Hypothalamus (tissue), 51 donors: ENCODE results near the gene EBP.
A peak's percentile ranks its signal among the peaks of the same experiment; 100 is the strongest.
"Not testable (repeated sequence)": the region's sequence is repeated elsewhere in the genome, so short reads cannot be mapped to it uniquely, and the experiment has no call there.

Experiments
- DNase-seq, 51 donors: peaks; one replicate each; lab custom pipeline; 2025; lab: John Stamatoyannopoulos, UW

Gene EBP

GRCh38 chrX:48492293-48492910 is 29.2 kb upstream of the EBP start:
- no peak for DNase-seq

- DNase-seq, result peak in 32 of 51 donors; percentile 0 to 65 (median 16)
Measured at GRCh38 chrX:48493890-48494364, 27.7 kb upstream of the EBP start.

DNA sequence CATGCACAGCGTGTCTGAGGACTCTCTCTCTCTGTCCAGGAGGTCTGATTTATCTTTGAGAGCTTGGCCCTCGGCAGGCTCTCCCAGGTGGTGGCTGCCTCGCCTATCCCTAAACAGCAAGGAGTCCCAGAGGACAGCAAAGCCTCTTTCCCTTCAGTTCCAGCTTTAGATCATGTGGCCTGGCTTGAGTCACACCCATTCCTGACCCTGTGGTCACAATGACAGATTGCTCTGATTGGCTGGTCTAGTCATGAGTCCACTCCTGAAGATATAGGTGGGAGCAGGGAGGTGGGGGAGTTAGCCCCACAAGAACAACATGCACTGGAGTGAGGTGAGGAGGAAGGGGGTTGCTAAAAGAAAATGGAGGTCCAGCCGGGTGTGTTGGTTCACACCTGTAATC is 24.9 kb upstream of the EBP start:
- no peak for DNase-seq

DNA sequence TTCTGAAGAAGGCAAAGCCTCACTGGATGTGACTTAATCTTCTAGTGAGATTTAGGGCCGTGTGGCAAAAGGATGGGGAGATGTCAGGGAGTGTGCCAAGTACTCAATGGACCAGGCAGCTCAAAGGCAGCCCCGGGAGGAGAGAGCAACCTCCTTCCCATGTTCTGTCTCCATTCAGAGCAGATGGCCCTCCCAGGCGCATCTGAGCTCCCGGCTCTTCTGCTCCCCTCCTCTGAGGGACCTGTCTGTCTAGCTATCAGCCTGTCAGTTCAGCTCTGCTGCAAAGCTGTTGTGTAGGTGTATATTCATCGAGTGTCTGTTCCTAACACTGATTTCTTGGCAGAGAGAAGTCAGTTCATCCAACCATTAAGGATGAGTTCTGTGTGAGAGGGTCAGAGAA is 23.7 kb upstream of the EBP start:
- DNase-seq, result no peak

GRCh38 chrX:48498374-48498809 is 23.2 kb upstream of the EBP start:
- no peak for DNase-seq

DNA sequence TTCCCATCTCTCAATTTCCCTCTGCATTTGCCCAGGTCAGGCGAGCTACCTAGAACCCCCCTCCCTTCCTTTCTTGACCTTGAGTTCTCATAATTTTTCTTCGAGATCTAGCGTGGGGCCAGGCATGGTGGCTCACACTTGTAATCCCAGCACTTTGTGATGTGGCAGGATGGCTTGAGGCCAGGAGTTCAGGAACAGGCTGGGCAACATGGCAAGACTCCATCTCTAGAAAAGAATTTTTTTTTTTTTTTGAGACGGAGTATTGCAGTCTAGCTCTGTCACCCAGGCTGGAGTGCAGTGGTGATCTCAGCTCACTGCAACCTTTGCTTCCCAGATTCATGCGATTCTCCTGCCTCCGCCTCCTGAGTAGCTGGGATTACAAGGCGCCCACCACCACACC is 17.3 kb upstream of the EBP start:
- DNase-seq, result no peak

GRCh38 chrX:48505481-48505880 is 16.1 kb upstream of the EBP start:
- no peak for DNase-seq

DNA sequence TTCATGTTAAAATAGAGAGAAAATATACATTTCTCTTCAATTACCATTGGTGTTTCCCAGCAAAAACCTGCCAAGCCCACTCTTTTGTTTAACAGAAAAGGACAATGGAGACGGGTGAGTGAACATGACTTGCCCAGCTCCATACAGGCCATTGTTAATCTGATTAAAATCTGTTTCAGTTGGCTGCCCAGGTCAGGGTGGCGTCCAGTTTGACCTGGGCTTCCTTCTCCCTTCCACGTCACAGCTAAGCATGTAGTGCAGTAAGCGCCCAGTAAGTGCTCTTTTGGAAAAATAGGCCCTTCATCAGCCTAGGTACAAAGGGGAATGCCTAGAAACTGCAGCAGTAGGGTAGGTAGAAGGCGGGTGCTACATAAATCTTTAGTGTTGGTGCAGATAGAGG is 14.4 kb upstream of the EBP start:
- no peak for DNase-seq

DNA sequence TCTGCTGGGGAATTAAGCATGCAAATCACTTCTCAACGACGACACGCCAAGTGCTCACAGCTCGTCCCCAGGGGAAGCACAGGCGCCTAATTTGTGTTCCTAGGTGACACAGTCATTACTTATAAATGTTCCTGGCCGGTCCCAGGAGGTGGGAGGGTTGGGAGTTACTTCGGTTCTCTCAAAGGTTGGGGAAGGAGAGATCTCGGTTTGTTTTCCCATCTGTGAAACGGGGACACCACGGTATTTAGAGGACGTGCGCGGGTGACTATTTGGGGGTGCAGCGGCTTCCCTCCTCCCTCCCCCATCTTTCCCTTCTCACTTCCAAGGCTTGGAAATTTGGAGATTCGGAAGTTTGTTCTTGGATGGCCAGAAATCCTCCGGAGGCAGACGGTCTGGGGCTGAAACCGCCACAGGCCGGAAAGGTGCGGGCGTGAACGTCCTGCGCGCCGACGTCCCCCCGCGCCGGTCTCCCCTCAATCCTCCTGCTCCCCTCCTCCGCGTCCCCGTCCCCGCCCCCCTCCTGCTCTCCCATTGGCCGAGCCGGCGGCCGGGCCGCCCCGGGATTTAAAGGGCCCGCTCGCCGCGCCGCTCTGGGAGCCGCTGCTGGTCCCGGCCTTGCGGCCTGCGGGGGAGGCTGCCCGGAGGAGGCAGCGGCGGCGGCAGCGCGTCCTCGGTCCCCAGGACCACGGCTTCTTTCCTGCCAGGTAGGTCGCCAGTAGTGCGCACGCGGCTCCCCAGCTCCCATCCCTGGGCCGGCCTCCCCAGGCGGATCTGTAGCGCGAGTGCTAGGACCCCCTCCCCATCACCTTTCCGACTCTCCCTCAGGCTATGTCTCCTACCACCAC is 13.0 kb upstream of the EBP start, which contains the start of gene PORCN:
Gene PORCN (plus strand): TSS at position 593 of the 845 bp plus-strand sequence. CDS start 829 bp downstream, outside the sequence.
- peak; percentile 2 to 82 (median 58) for DNase-seq

DNA sequence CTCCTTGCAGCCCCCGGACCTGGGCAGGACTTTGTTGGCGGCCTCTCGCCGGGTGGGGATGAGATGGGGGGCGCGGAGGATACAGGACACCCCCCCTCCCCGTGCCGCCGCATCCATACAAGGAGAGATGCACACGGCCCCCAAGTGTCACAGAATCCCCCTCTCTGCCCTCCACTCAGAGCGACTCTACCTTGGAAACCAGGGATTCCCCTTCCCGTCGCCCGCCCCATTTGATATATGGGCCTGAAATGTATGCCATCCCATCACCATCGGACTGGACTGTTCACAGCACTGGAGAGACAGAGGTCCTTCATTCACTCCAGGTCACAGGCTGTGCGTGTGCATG is 12.4 kb upstream of the EBP start:
- DNase-seq, result peak in 3 of 51 donors; percentile 1 to 7 (median 2)

DNA sequence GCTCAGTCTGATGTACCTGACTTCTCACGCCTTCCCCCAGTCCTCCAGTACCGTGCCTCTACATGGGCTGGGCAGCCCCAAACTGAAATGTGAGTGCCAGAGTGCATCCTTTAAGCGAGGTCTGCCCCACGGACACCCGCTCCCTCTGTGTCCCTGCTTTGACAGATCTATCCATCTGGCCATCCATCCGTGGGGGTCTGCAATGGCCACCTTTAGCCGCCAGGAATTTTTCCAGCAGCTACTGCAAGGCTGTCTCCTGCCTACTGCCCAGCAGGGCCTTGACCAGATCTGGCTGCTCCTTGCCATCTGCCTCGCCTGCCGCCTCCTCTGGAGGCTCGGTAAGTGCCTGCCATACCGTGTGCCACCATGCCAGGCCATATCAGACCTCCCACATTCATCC is 12.0 kb upstream of the EBP start:
- DNase-seq, result peak in 2 of 51 donors; percentile 2

DNA sequence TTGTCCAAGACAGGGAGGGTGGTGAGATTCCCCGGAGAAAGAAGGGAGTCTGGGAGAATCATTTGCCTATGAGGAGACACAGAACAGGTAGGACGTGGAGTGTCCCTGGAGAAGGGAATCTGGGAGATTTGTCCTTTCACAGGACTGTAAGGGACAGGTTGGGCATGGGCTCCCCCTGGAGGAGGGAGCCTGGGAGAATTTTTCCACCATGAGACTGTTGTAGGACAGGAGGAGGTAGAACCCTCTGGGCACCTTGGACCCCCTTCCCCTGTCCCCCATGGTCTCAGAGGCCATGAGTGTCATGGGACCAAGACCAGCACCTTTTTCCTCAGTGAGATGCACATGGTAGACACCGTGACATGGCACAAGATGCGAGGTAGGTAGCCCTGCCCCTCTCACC is 10.0 kb upstream of the EBP start:
- DNase-seq, result no peak

DNA sequence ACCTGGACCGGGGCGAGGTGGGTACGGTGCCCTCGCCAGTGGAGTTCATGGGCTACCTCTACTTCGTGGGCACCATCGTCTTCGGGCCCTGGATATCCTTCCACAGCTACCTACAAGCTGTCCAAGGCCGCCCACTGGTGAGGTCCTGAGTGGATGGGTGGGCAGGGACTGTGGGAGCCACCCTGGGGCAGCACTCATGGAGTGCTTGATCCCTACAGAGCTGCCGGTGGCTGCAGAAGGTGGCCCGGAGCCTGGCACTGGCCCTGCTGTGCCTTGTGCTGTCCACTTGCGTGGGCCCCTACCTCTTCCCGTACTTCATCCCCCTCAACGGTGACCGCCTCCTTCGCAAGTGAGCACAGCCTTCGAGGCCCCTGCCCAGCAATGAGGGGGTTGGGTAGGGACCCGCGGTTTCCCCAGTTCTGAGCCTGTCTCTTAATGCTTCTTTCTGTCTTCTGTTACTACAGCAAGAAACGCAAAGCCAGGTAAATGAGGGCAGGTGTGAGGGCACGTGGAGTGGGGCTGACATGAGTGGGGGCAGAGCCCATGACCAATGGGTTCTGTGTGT is 9.2 kb upstream of the EBP start:
- DNase-seq, result no peak

- DNase-seq, result no peak
Measured at GRCh38 chrX:48513670-48514069, 7.9 kb upstream of the EBP start.

DNA sequence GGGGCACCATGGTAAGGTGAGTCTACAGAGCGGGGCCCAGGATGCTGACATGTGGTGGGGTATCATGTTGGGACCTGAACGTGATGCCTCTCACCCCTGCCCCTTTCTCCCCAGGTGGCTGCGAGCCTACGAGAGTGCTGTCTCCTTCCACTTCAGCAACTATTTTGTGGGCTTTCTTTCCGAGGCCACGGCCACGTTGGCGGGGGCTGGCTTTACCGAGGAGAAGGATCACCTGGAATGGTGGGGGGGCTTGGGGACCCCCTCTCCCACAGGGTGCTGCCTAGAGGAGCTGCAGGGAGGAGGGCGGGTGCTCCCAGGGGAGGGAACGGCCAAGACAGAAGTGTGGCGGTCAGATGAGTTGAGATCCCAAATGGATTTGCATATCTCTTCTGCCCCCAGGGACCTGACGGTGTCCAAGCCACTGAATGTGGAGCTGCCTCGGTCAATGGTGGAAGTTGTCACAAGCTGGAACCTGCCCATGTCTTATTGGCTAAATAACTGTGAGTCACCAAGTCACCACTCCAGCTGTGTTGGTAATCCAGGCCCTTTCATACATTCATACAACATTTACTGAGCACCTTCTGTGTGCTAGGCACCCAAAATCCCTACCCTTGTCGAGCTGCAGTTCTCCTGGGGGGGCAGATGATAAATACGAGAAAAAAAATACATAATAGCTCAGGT is 7.3 kb upstream of the EBP start:
- DNase-seq, result no peak

GRCh38 chrX:48514868-48515460 is 6.6 kb upstream of the EBP start:
- DNase-seq, result no peak

DNA sequence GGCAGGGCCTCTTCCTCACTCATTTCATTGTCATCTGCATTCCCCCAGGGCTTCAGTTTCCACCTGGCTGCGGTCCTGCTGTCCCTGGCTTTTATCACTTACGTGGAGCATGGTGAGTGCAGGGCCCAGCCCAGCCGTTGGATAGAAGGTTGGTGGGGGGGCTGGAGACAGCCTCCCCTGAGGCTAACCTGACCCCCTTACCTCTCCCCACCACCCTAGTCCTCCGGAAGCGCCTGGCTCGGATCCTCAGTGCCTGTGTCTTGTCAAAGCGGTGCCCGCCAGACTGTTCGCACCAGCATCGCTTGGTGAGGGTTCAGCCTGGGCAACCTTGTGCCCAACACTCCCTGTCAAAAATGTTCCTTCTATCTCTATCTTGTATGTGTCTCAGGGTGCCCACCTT is 5.8 kb upstream of the EBP start:
- DNase-seq, result no peak

DNA sequence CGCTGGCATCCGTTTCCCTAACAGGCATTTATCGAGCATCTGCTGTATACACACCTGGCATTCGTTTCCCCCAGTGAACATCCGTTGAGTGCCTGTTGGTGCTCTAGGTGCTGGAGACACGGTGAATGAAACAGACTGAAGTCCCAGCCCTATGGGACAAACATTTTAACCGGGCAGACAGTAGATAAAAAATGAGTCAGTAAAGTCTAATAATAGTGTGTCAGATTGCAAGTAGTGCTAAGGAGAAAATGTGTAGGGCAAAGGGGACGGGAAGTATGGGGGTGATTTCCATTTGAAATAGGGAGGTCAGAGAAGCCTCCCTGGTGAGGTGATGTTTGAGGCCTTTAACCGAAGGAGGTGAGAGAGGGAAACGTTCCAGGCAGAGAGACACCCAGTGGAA is 5.3 kb upstream of the EBP start:
- DNase-seq, result no peak

DNA sequence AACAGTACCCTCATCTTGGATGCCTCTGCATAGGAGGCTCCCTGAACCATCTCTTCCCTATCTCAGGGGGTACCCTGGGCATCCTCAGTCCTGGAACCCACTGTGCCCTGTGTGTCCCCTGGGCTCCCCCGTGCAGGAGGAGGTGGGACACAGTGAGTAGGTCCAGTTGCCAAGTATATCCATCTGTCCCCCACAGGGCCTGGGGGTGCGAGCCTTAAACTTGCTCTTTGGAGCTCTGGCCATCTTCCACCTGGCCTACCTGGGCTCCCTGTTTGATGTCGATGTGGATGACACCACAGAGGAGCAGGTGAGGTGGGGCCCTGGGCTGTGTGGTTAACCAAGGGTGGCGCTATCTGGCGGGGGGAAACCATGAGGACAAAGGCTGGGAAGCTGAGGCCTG is 4.6 kb upstream of the EBP start:
- DNase-seq, result no peak

DNA sequence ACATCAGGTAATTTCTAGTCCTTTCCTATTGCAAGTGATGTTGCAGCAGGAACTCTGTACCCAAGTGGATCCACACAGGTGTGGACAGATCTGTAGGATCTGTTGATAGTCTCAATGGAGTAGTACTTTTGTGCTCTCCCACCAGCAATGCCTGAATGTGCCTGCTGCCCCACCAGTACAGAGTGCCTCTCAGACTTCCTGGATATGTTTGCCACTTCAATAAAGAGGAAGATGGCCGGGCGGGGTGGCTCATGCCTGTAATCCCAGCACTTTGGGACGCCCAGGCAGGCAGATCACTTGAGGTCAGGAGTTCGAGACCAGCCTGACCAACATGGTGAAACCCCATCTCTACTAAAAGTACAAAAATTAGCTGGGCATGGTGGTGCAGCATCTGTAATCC is 2.1 kb upstream of the EBP start:
- DNase-seq, result not testable (repeated sequence)

DNA sequence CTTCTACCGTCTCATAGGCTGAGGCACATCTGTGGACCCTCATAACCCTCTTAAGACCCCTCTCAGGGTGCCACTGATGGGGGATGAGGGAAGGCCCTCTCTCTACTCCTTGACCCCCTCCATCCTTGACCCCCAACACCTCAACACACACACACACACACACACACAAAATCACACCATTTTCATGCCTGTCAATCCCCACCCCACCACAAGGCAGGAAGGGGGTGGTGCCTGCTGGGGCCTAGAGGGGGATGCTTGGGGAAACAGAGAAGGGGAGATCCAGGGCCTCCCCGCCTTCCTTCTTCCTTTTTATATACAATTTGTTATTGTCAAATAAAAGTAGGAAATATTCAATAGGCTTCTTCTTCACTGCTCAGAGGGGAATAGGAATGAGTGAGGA is 1.2 kb upstream of the EBP start:
- DNase-seq, result no peak
